ENCODE data around the gene ALDH7A1.

DNA sequence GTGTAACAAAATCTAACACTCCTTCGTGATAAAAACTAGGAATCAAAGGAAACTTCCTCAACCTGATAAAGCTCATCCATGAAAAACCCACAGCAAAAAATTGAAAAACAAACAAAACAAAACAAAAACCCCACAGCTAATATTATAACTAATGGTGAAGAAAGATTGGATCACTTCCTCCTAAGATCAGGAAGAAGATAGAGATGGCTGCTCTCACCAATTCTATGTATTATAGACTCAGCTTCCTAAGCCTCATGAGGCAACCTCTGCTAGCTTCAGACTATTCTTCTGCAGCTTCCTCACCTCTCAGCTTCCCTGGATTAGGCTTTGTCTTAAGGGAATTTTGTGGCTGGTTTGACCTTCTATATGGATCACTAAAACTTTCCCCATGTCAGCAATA lies 45.8 kb upstream of the ALDH7A1 start:
- TF ChIP-seq, protein P1, sequence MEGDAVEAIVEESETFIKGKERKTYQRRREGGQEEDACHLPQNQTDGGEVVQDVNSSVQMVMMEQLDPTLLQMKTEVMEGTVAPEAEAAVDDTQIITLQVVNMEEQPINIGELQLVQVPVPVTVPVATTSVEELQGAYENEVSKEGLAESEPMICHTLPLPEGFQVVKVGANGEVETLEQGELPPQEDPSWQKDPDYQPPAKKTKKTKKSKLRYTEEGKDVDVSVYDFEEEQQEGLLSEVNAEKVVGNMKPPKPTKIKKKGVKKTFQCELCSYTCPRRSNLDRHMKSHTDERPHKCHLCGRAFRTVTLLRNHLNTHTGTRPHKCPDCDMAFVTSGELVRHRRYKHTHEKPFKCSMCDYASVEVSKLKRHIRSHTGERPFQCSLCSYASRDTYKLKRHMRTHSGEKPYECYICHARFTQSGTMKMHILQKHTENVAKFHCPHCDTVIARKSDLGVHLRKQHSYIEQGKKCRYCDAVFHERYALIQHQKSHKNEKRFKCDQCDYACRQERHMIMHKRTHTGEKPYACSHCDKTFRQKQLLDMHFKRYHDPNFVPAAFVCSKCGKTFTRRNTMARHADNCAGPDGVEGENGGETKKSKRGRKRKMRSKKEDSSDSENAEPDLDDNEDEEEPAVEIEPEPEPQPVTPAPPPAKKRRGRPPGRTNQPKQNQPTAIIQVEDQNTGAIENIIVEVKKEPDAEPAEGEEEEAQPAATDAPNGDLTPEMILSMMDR (IDR thresholded peaks at IDR 0.05; ENCODE audit: low read depth, low read length, poor library complexity, severe bottlenecking): no peak
- TF ChIP-seq EZH2phosphoT487 (IDR thresholded peaks at IDR 0.05; ENCODE audit: borderline replicate concordance, low read length): no peak
